Measurements from ENCODE around the gene AGBL3. TPM values are rescaled to one million over a fixed set of nuclear protein-coding genes. Genes with fewer than 3 reads are reported as not detected.

The AGBL3 gene
- polyA plus RNA-seq, 2 of the 4 experiments (the other 2 are of a cell fraction), result 2.2 to 4.3 TPM

GRCh38 chr7:134995239-134996096 is 9.2 kb downstream of the AGBL3 start:
- ATAC-seq, result no peak

More at GRCh38 chr7:134995239-134996096, 9.2 kb downstream of the AGBL3 start:
- FAIRE-seq (no peak), DNase-seq (ENCODE audit: low read depth in 1 of 2, low spot score in 1 of 2) (no peak)
- ChIA-PET POLR2A (no interaction called here), CTCF (interaction anchor here (1.3 kb wide), 1 partner anchor 9 kb away, joined by 5 read pairs; the partner anchor contains the start of gene AGBL3)
- TF ChIP-seq RNF2 (IDR thresholded peaks at IDR 0.05; ENCODE audit: borderline replicate concordance, low read depth), result no peak
- no peak for TF ChIP-seq CTCF (IDR thresholded peaks at IDR 0.05)
- TF ChIP-seq KDM1A (IDR thresholded peaks at IDR 0.05; ENCODE audit: low read depth), result no peak
- TF ChIP-seq ZSCAN20 (CRISPR knock-in tag; IDR thresholded peaks at IDR 0.05), result no peak
- no peak for TF ChIP-seq PBX3 (IDR thresholded peaks at IDR 0.05)
- TF ChIP-seq HEYL (CRISPR knock-in tag; IDR thresholded peaks at IDR 0.05), result no peak
- no peak for TF ChIP-seq FOSB (CRISPR knock-in tag; IDR thresholded peaks at IDR 0.05)
- no peak for TF ChIP-seq CEBPB (IDR thresholded peaks at IDR 0.05)
- TF ChIP-seq JUN (IDR thresholded peaks at IDR 0.05), result no peak
- TF ChIP-seq HMGXB4 (CRISPR knock-in tag; IDR thresholded peaks at IDR 0.05; ENCODE audit: borderline replicate concordance), result no peak
- TF ChIP-seq ZC3H11A (IDR thresholded peaks at IDR 0.05), result no peak
- TF ChIP-seq USF2 (IDR thresholded peaks at IDR 0.05), result no peak
- no peak for TF ChIP-seq GATA3 (IDR thresholded peaks at IDR 0.05; ENCODE audit: borderline replicate concordance)
- TF ChIP-seq KDM5A (IDR thresholded peaks at IDR 0.05), result no peak
- TF ChIP-seq, protein P1, sequence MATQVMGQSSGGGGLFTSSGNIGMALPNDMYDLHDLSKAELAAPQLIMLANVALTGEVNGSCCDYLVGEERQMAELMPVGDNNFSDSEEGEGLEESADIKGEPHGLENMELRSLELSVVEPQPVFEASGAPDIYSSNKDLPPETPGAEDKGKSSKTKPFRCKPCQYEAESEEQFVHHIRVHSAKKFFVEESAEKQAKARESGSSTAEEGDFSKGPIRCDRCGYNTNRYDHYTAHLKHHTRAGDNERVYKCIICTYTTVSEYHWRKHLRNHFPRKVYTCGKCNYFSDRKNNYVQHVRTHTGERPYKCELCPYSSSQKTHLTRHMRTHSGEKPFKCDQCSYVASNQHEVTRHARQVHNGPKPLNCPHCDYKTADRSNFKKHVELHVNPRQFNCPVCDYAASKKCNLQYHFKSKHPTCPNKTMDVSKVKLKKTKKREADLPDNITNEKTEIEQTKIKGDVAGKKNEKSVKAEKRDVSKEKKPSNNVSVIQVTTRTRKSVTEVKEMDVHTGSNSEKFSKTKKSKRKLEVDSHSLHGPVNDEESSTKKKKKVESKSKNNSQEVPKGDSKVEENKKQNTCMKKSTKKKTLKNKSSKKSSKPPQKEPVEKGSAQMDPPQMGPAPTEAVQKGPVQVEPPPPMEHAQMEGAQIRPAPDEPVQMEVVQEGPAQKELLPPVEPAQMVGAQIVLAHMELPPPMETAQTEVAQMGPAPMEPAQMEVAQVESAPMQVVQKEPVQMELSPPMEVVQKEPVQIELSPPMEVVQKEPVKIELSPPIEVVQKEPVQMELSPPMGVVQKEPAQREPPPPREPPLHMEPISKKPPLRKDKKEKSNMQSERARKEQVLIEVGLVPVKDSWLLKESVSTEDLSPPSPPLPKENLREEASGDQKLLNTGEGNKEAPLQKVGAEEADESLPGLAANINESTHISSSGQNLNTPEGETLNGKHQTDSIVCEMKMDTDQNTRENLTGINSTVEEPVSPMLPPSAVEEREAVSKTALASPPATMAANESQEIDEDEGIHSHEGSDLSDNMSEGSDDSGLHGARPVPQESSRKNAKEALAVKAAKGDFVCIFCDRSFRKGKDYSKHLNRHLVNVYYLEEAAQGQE (IDR thresholded peaks at IDR 0.05), result no peak
- no peak for TF ChIP-seq NR3C1 (IDR thresholded peaks at IDR 0.05)
- no peak for TF ChIP-seq MAX (IDR thresholded peaks at IDR 0.05)
- no peak for TF ChIP-seq HOXB5 (CRISPR knock-in tag; IDR thresholded peaks at IDR 0.05)
- TF ChIP-seq ATOH8 (CRISPR knock-in tag; IDR thresholded peaks at IDR 0.05; ENCODE audit: low read depth), result no peak
- WGBS (ENCODE audit: missing lambda C conversion rate), result 79% methylated on average over 6 of the region's 6 CpGs
- Histone ChIP-seq H3K4me2 (no peak overlapping the region), H3K27ac (no peak overlapping the region), H3K4me1 (peaks cover 25% of the 10 kb centered on the region), H3K9me3 (no peaks in the 10 kb centered on the region), H3K4me3 (no peak overlapping the region)
